ENCODE results near the gene SLC26A9. TPM values are rescaled to one million over a fixed set of nuclear protein-coding genes. Genes with fewer than 3 reads are reported as not detected.

SLC26A9 gene
- total RNA-seq, 1 experiment from 2014 or later: 1.0 TPM

DNA sequence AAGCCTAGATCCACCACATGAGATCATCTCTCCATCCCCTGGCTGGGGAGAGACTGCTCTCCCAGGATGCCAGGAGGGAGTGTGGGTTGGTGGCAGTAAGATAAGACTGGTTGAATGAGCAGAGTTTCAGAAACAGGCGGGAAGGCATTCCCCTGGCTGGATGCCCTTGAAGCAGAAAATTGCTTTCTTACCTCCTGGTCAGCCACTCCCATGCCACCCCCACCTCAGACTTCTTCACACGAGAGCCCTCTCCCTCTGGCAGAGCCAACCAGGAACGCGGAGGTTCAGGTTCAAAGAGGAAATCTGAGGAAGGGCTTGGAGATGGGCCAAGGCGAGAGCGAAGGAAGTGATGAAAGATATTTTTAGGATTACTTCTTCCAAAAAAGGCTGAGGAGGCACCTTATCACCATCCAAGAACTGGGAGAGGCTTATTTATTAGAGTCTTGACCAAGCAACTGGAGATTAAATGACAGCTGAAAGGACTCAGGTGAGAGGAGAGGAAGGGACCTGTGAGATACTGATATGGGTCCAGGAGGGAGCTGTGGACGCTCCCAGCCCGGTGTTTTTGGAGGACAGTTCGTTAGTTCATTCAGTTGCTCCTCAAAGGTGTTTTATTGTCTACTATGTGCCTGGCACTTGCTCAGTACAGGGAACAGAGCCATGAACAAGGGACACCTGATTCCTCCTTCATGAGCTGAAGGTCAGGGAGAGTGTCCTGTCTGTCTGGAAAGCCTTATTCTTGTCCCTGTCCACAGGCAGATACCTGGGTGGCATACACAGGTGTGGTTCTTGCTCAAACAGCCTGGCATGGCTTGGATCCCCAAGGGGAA is 18.9 kb upstream of the SLC26A9 start:
- POLR2A ChIA-PET (ENCODE audit: unreplicated experiment): interaction anchor here (0.6 kb wide), 1 partner anchor 1365 kb away, joined by 7 read pairs; no protein-coding TSS in a partner anchor
- Histone ChIP-seq H2AFZ (no peak overlapping the region), H3K4me3 (peak overlapping the region; percentile 20; the same call in 1 of the 2 replicates), H3K79me2 (ENCODE audit: low read depth) (no peaks in the 10 kb centered on the region), H3K9me2 (ENCODE audit: insufficient read depth) (no peaks in the 10 kb centered on the region), H3F3A (ENCODE audit: insufficient read depth, low read depth) (peaks cover 40% of the 10 kb centered on the region), H4K20me1 (ENCODE audit: insufficient read depth) (no peaks in the 10 kb centered on the region), H3K4me1 (replicated peaks; ENCODE audit: insufficient read depth) (peaks cover 67% of the 10 kb centered on the region), H3K36me3 (ENCODE audit: low read depth) (no peaks in the 10 kb centered on the region), H3K4me2 (peak overlapping the region; percentile 73), H3K9me3 (ENCODE audit: insufficient read depth, low read depth) (no peaks in the 10 kb centered on the region), H3K27me3 (ENCODE audit: insufficient read depth, low read depth) (no peaks in the 10 kb centered on the region), H3K27ac (peak overlapping the region; percentile 97)
- intact Hi-C loops (cut with micrococcal nuclease; ENCODE audit: unreplicated experiment): loop anchor here (1.0 to 2.0 kb wide), 2 partner anchors 15 to 28 kb away; no protein-coding TSS in a partner anchor
- BruUV-seq (replicated peaks): no TSS peak
- DNase-seq: peak; percentile 86 to 96
- CTCF ChIA-PET: interaction anchor here (0.8 to 2.0 kb wide), 2 partner anchors 15 to 43 kb away, joined by 5 to 6 read pairs; no protein-coding TSS in a partner anchor
- TF ChIP-seq CTCF (conservative IDR thresholded peaks at IDR 0.05) (no peak), EZH2 (IDR thresholded peaks at IDR 0.05; ENCODE audit: low read depth) (no peak)

DNA sequence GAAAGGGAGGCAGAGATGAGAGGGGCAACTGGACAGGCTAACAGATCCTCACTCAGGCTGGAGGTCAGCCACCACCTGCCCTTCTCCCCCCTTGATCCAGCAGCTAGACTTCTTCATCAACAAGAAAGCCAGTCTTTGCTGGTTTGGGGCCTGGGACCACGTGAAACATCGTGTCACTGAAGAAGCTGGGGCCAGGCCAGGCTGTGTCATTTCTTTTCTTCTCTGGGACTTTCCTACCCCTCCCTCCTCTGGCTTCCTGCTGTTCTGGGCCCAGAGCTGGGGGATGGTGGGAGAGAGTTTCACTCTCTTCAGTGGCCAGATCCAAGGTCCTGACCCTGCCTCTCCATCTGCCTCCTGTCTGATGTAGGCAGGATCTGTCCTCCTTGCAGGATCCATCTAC is 18.1 kb upstream of the SLC26A9 start:
- TSS peak; percentile 72 for BruUV-seq (replicated peaks)
- TF ChIP-seq CTCF (conservative IDR thresholded peaks at IDR 0.05) (no peak), EZH2 (IDR thresholded peaks at IDR 0.05; ENCODE audit: low read depth) (no peak)
- no peaks in the 10 kb centered on the region for H3K79me2 ChIP-seq (ENCODE audit: low read depth)
- no peak overlapping the region for H3K4me3 ChIP-seq
- peak in 1 of 2 experiments; percentile 39 for DNase-seq
- H3F3A ChIP-seq (ENCODE audit: insufficient read depth, low read depth): peaks cover 40% of the 10 kb centered on the region
- H3K27ac ChIP-seq: peak overlapping the region; percentile 97
- ChIA-PET POLR2A (ENCODE audit: unreplicated experiment) (no interaction called here), CTCF (interaction anchor here (0.8 to 2.0 kb wide), 2 partner anchors 16 to 42 kb away, joined by 5 to 6 read pairs; no protein-coding TSS in a partner anchor)
- H4K20me1 ChIP-seq (ENCODE audit: insufficient read depth): no peaks in the 10 kb centered on the region
- peak overlapping the region; percentile 49 for H3K4me2 ChIP-seq
- peaks cover 65% of the 10 kb centered on the region for H3K4me1 ChIP-seq (replicated peaks; ENCODE audit: insufficient read depth)
- no peak overlapping the region for H2AFZ ChIP-seq
- no peaks in the 10 kb centered on the region for H3K36me3 ChIP-seq (ENCODE audit: low read depth)
- intact Hi-C loops (cut with micrococcal nuclease; ENCODE audit: unreplicated experiment): no loop called here
- no peaks in the 10 kb centered on the region for H3K27me3 ChIP-seq (ENCODE audit: insufficient read depth, low read depth)
- H3K9me2 ChIP-seq (ENCODE audit: insufficient read depth): no peaks in the 10 kb centered on the region
- H3K9me3 ChIP-seq (ENCODE audit: insufficient read depth, low read depth): no peaks in the 10 kb centered on the region

DNA sequence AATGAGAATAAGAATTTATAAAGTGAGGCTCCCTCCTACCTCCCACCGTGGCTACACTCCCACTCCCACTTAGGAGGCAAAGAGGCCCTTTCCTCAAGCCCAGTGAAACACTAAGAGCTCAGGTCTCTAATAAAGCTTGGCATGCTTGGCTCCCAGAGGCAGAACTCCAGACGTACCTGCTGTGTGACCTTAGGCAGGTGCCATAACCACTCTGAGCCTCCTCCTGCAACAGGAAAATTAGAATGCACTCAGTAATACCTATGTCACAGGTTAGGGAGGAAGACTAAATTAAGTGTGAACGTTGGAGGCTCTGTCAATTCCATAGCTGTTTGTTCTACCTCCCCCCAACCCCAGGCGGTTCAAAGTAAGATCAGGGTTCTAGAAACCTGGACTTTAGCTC is 16.5 kb upstream of the SLC26A9 start:
- peaks cover 61% of the 10 kb centered on the region for H3K4me1 ChIP-seq (replicated peaks; ENCODE audit: insufficient read depth)
- no peak overlapping the region for H3K27ac ChIP-seq
- H3K9me3 ChIP-seq (ENCODE audit: insufficient read depth, low read depth): no peaks in the 10 kb centered on the region
- no peak for DNase-seq
- ChIA-PET CTCF (no interaction called here), POLR2A (ENCODE audit: unreplicated experiment) (no interaction called here)
- peaks cover 38% of the 10 kb centered on the region for H3F3A ChIP-seq (ENCODE audit: insufficient read depth, low read depth)
- no peaks in the 10 kb centered on the region for H4K20me1 ChIP-seq (ENCODE audit: insufficient read depth)
- intact Hi-C loops (cut with micrococcal nuclease; ENCODE audit: unreplicated experiment): no loop called here
- BruUV-seq (replicated peaks): no TSS peak
- H2AFZ ChIP-seq: no peak overlapping the region
- TF ChIP-seq CTCF (conservative IDR thresholded peaks at IDR 0.05) (no peak), EZH2 (IDR thresholded peaks at IDR 0.05; ENCODE audit: low read depth) (no peak)
- H3K9me2 ChIP-seq (ENCODE audit: insufficient read depth): no peaks in the 10 kb centered on the region
- H3K4me2 ChIP-seq: no peak overlapping the region
- no peaks in the 10 kb centered on the region for H3K27me3 ChIP-seq (ENCODE audit: insufficient read depth, low read depth)
- no peaks in the 10 kb centered on the region for H3K36me3 ChIP-seq (ENCODE audit: low read depth)
- H3K79me2 ChIP-seq (ENCODE audit: low read depth): no peaks in the 10 kb centered on the region
- H3K4me3 ChIP-seq: no peak overlapping the region
